ENCODE results near the gene STING1. TPM values are rescaled to one million over a fixed set of nuclear protein-coding genes. Genes with fewer than 3 reads are reported as not detected.
"Not testable (repeated sequence)": the region's sequence is repeated elsewhere in the genome, so short reads cannot be mapped to it uniquely, and the experiment has no call there.

STING1 gene
- total and polyA plus RNA-seq, 10 of the 15 experiments (the other 5 are each of a cell fraction or from before 2014, with no cell fraction given) = 10.1 to 56.1 (median 41.0) TPM

- TF ChIP-seq, protein P1, sequence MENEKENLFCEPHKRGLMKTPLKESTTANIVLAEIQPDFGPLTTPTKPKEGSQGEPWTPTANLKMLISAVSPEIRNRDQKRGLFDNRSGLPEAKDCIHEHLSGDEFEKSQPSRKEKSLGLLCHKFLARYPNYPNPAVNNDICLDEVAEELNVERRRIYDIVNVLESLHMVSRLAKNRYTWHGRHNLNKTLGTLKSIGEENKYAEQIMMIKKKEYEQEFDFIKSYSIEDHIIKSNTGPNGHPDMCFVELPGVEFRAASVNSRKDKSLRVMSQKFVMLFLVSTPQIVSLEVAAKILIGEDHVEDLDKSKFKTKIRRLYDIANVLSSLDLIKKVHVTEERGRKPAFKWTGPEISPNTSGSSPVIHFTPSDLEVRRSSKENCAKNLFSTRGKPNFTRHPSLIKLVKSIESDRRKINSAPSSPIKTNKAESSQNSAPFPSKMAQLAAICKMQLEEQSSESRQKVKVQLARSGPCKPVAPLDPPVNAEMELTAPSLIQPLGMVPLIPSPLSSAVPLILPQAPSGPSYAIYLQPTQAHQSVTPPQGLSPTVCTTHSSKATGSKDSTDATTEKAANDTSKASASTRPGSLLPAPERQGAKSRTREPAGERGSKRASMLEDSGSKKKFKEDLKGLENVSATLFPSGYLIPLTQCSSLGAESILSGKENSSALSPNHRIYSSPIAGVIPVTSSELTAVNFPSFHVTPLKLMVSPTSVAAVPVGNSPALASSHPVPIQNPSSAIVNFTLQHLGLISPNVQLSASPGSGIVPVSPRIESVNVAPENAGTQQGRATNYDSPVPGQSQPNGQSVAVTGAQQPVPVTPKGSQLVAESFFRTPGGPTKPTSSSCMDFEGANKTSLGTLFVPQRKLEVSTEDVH (IDR thresholded peaks at IDR 0.05; ENCODE audit: low read depth, partially characterized antibody) = no peak
- peak; percentile 29 for TF ChIP-seq POLR2A (IDR thresholded peaks at IDR 0.05; ENCODE audit: low read depth, low read length)
Measured at GRCh38 chr5:139482050-139482889, at the start of gene STING1 (continued).

DNA sequence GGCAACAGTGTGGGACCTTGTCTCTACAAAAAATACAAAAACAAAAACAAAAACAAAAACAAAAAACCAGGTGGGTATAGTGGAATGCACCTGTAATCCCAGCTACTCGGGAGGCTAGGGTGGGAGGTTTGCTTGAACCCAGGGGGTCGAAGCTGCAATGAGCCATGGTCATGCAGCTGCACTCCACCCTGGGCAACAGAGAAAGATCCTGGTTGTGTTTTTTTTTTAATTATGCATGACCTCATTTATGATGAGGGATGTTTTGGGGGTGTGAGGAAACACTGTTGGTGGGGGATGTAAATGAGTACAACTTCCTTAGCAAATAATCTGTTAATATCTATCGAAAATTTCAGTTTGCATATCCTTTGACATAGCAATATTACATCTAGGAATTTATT lies 49.2 kb upstream of the STING1 start:
- H3K9me3 ChIP-seq (replicated peaks; ENCODE audit: control insufficient read depth, insufficient read depth, low read length) = no peaks in the 10 kb centered on the region; the same call in 2 of the 3 replicates
- intact Hi-C loops (cut with micrococcal nuclease; ENCODE audit: unreplicated experiment) (loop anchor here (2.0 kb wide), 1 partner anchor 29 kb away; the partner anchor contains the start of gene UBE2D2), in situ Hi-C loops (cut with MboI) (no loop called here)
- H3K4me3 ChIP-seq = no peak overlapping the region; the same call in 1 of the 2 replicates
- H3K27ac ChIP-seq (ENCODE audit: control insufficient read depth, insufficient read depth) = no peak overlapping the region
- SMC1A ChIA-PET (ENCODE audit: uncharacterized antibody, unreplicated experiment) = interaction anchor here (0.6 to 2.0 kb wide), 5 partner anchors 9 to 162 kb away, joined by 3 to 7 read pairs (median 5); no protein-coding TSS in a partner anchor
- POLR2A ChIA-PET = interaction anchor here (0.5 to 5.5 kb wide), 9 partner anchors 9 to 1513 kb away, joined by 3 to 43 read pairs (median 3); no protein-coding TSS in a partner anchor
- H4K20me1 ChIP-seq (ENCODE audit: control insufficient read depth, insufficient read depth) = no peaks in the 10 kb centered on the region
- CTCF ChIA-PET = interaction anchor here (0.6 to 6.1 kb wide), 8 partner anchors 9 to 239 kb away, joined by 3 to 38 read pairs (median 4); no protein-coding TSS in a partner anchor
- H3K4me1 ChIP-seq (ENCODE audit: control insufficient read depth, insufficient read depth, low read length) = peaks cover 3% of the 10 kb centered on the region; the same call in 1 of the 2 replicates
- WGBS (ENCODE audit: insufficient coverage, insufficient replicate concordance, low lambda C conversion rate, missing lambda C conversion rate) = 61% methylated on average over 3 of the region's 3 CpGs
- RAD21 ChIA-PET (ENCODE audit: unreplicated experiment) = interaction anchor here (0.7 to 5.6 kb wide), 11 partner anchors 12 to 122 kb away, joined by 3 to 49 read pairs (median 3); partner anchors contain the start of genes CXXC5 and UBE2D2
- no peak overlapping the region for H3K9ac ChIP-seq (ENCODE audit: control insufficient read depth, insufficient read depth, low read length)
- DNase-seq (ENCODE audit: low read depth, low spot score) (no peak), FAIRE-seq (no peak), ATAC-seq (peak; percentile 55)
- H3K36me3 ChIP-seq (ENCODE audit: control insufficient read depth in 2 of 2, insufficient read depth in 2 of 2, low read length in 1 of 2) = no peaks in the 10 kb centered on the region; a peak in 1 of 4 replicates
- no peak overlapping the region for H2AFZ ChIP-seq (ENCODE audit: control insufficient read depth, low read depth, low read length)
- peaks cover 21% of the 10 kb centered on the region for H3K79me2 ChIP-seq (ENCODE audit: control insufficient read depth, insufficient read depth, low read length)
- BruUV-seq (replicated peaks) = no TSS peak
- TF ChIP-seq ZNF207 (IDR thresholded peaks at IDR 0.05; ENCODE audit: borderline replicate concordance) (no peak), ATF7 (IDR thresholded peaks at IDR 0.05; ENCODE audit: low read depth) (peak; percentile 79)
- peak overlapping the region; percentile 50; the same call in 1 of the 2 replicates for H3K4me2 ChIP-seq (ENCODE audit: control insufficient read depth, insufficient read depth)
- no peaks in the 10 kb centered on the region for H3K27me3 ChIP-seq (replicated peaks in 1 of 2; ENCODE audit: control insufficient read depth in 2 of 2, insufficient read depth in 2 of 2, low read length in 1 of 2)

DNA sequence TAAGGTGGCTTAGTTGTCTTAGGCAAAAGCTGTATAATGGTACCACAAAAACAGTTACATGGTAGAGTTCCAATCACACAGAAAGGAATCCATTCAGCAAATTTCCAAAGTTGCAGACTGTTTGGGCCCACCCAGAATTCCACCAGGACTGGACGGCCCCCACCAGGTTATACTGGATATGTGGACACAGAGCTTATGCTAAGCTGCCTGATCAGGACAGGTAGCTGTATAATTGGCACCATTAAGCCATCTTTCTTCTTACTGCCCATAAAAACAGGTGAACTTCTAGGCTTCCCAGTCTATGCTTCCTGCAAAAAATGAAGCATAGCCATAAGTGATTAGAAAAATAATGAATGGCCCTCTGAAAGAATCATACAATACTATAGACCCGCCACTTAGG lies 47.5 kb upstream of the STING1 start:
- in situ Hi-C loops (cut with MboI); H3K9me3 ChIP-seq (replicated peaks; ENCODE audit: control insufficient read depth, insufficient read depth, low read length); DNase-seq (ENCODE audit: low read depth, low spot score); H2AFZ ChIP-seq (ENCODE audit: control insufficient read depth, low read depth, low read length); ATAC-seq; H4K20me1 ChIP-seq (ENCODE audit: control insufficient read depth, insufficient read depth); BruUV-seq (replicated peaks); H3K27ac ChIP-seq (ENCODE audit: control insufficient read depth, insufficient read depth); FAIRE-seq; H3K9ac ChIP-seq (ENCODE audit: control insufficient read depth, insufficient read depth, low read length); H3K27me3 ChIP-seq (replicated peaks in 1 of 2; ENCODE audit: control insufficient read depth in 2 of 2, insufficient read depth in 2 of 2, low read length in 1 of 2); H3K36me3 ChIP-seq (ENCODE audit: control insufficient read depth in 2 of 2, insufficient read depth in 2 of 2, low read length in 1 of 2): not testable (repeated sequence)
- POLR2A ChIA-PET = interaction anchor here (0.5 to 5.5 kb wide), 8 partner anchors 10 to 188 kb away, joined by 3 to 43 read pairs (median 4); partner anchors contain the start of genes PAIP2 and UBE2D2
- SMC1A ChIA-PET (ENCODE audit: uncharacterized antibody, unreplicated experiment) = interaction anchor here (0.6 to 1.9 kb wide), 6 partner anchors 11 to 102 kb away, joined by 3 to 7 read pairs (median 4); no protein-coding TSS in a partner anchor
- Histone ChIP-seq H3K4me2 (ENCODE audit: control insufficient read depth, insufficient read depth) (peak overlapping the region; percentile 42; the same call in 1 of the 2 replicates), H3K79me2 (ENCODE audit: control insufficient read depth, insufficient read depth, low read length) (peaks cover 27% of the 10 kb centered on the region), H3K4me1 (ENCODE audit: control insufficient read depth, insufficient read depth, low read length) (peaks cover 15% of the 10 kb centered on the region), H3K4me3 (peak overlapping the region; percentile 34; the same call in 1 of the 2 replicates)
- RAD21 ChIA-PET (ENCODE audit: unreplicated experiment) = interaction anchor here (1.2 to 5.6 kb wide), 8 partner anchors 13 to 160 kb away, joined by 3 to 49 read pairs (median 6); partner anchors contain the start of genes MZB1 and UBE2D2
- intact Hi-C loops (cut with micrococcal nuclease; ENCODE audit: unreplicated experiment) = loop anchor here (2.0 kb wide), 1 partner anchor 31 kb away; the partner anchor contains the start of gene UBE2D2
- 78% methylated on average over 2 of the region's 2 CpGs for WGBS (ENCODE audit: insufficient coverage, insufficient replicate concordance, low lambda C conversion rate, missing lambda C conversion rate)
- CTCF ChIA-PET = interaction anchor here (0.6 to 6.1 kb wide), 4 partner anchors 11 to 619 kb away, joined by 3 to 38 read pairs (median 4); no protein-coding TSS in a partner anchor

Measured in GM12878 (cell line).